Erythroblast (primary cell): ENCODE measurements around the gene CDC20.
A peak's percentile ranks its signal among the peaks of the same experiment; 100 is the strongest.
"Not testable (repeated sequence)": the region's sequence is repeated elsewhere in the genome, so short reads cannot be mapped to it uniquely, and the experiment has no call there.

Source experiments
- DNase-seq, 2 experiments: peaks; one replicate each; lab custom pipeline; 2025; lab: John Stamatoyannopoulos, UW
- GATA1 ChIP-seq: IDR thresholded peaks from 2 replicates; pipeline ENCODE4 v1.6.1; 2011; ENCODE audit warnings: low read depth, mild to moderate bottlenecking, control low read depth, low read length, moderate library complexity
- POLR2A ChIP-seq: IDR thresholded peaks from 2 replicates; pipeline ENCODE4 v1.6.1; 2011; ENCODE audit warnings: mild to moderate bottlenecking, low read length

Gene CDC20

GRCh38 chr1:43389326-43390313 is 30.8 kb downstream of the CDC20 start, which contains the start of the genes MED8 and SZT2:
Gene MED8 (minus strand): TSS chr1:43389800. CDS start chr1:43389764, 36 bp downstream.
Gene SZT2 (plus strand): TSS chr1:43389899. CDS start chr1:43389969, 70 bp downstream.
- DNase-seq = peak; percentile 95
- no peak for TF ChIP-seq GATA1
- peak; percentile 90 for TF ChIP-seq POLR2A

GRCh38 chr1:43392702-43393101 is 33.9 kb downstream of the CDC20 start:
- DNase-seq = no peak
- no peak for TF ChIP-seq GATA1
- no peak for TF ChIP-seq POLR2A

GRCh38 chr1:43395523-43395922 is 36.7 kb downstream of the CDC20 start:
- no peak for DNase-seq
- TF ChIP-seq POLR2A (no peak), GATA1 (no peak)

- no peak for TF ChIP-seq GATA1
- no peak for TF ChIP-seq POLR2A
- no peak for DNase-seq
These were observed 37.3 kb downstream of the CDC20 start for GRCh38 chr1:43396059-43396458.

GRCh38 chr1:43398227-43398626 is 39.4 kb downstream of the CDC20 start:
- peak; percentile 40 to 72 for DNase-seq
- TF ChIP-seq GATA1 = no peak
- TF ChIP-seq POLR2A = no peak

GRCh38 chr1:43400441-43400840 is 41.7 kb downstream of the CDC20 start:
- DNase-seq = not testable (repeated sequence)

- no peak for TF ChIP-seq POLR2A
- TF ChIP-seq GATA1 = no peak
- peak; percentile 52 to 72 for DNase-seq
These were observed 43.5 kb downstream of the CDC20 start for GRCh38 chr1:43402089-43402865.

- TF ChIP-seq POLR2A (no peak), GATA1 (no peak)
These were observed 45.6 kb downstream of the CDC20 start for GRCh38 chr1:43404353-43404752.

GRCh38 chr1:43405219-43405875 is 46.6 kb downstream of the CDC20 start:
- peak; percentile 89 to 98 for DNase-seq
- no peak for TF ChIP-seq POLR2A
- TF ChIP-seq GATA1 = peak; percentile 47

More at GRCh38 chr1:43404353-43404752, 45.6 kb downstream of the CDC20 start:
- peak in 1 of 2 experiments; percentile 15 for DNase-seq

GRCh38 chr1:43405876-43406234 is 47.1 kb downstream of the CDC20 start:
- DNase-seq = no peak
- TF ChIP-seq GATA1 (no peak), POLR2A (no peak)

- no peak for DNase-seq
- TF ChIP-seq GATA1 (no peak), POLR2A (no peak)
These were observed 51.8 kb downstream of the CDC20 start for GRCh38 chr1:43410571-43410970.
